A549 (cell line): Measurements from ENCODE around the gene STMN3. TPM values are rescaled to one million over a fixed set of nuclear protein-coding genes. Genes with fewer than 3 reads are reported as not detected.
"Not testable (repeated sequence)": the region's sequence is repeated elsewhere in the genome, so short reads cannot be mapped to it uniquely, and the experiment has no call there.

ENCODE experiments used
- ATAC-seq, 2 experiments: fragments of 200-7000 bp in 1 of 2; fragments of >200 bp in 1 of 2; cut with Nextera tagmentation in 1 of 2; cut with Tn5 transposase in 1 of 2; 3 replicates each; pipeline versions ENCODE4 v1.8.0 to v1.9.1; 2018 to 2020; ENCODE audit warnings: mild to moderate bottlenecking in 1 of 2, moderate library complexity in 1 of 2
- CTCF ChIA-PET: fragments of 300-600 bp; sonication (Branson Sonifier 250); formaldehyde crosslinking; extraction: SDS; loops from one replicate; lab custom pipeline; 2021; ENCODE audit warnings: antibody characterized with exemption, inconsistent platforms; lab: Yijun Ruan, JAX
- POLR2A ChIA-PET: fragments of 350-600 bp; formaldehyde crosslinking; extraction: SDS; loops from one replicate; lab custom pipeline; 2021; ENCODE audit warnings: antibody characterized with exemption, inconsistent platforms; lab: Yijun Ruan, JAX
- DNase-seq, 2 experiments: peaks; one replicate each; pipeline versions ENCODE4 v3.0.0 to v3.0.0-alpha.2; 2011 to 2016; ENCODE audit warnings: low read depth in 1 of 2, low spot score in 1 of 2
- FAIRE-seq: peaks from 2 replicates; lab custom pipeline; 2011; peaks lifted over from hg19 to GRCh38; lab: Jason Lieb, UNC
- H3K27ac ChIP-seq, 2 experiments: fragments of >200 bp; sonication (Bioruptor Twin); formaldehyde crosslinking; 3 replicates each; pipeline ENCODE4 v1.5.1; 2016 to 2017
- H3K4me1 ChIP-seq: fragments of >200 bp; sonication (Bioruptor Twin); formaldehyde crosslinking; 3 replicates; pipeline ENCODE4 v1.6.1; 2016
- H3K4me2 ChIP-seq: fragments of >200 bp; sonication (Bioruptor Twin); formaldehyde crosslinking; 3 replicates; pipeline ENCODE4 v1.6.1; 2016
- H3K4me3 ChIP-seq: fragments of >200 bp; sonication (Bioruptor Twin); formaldehyde crosslinking; 3 replicates; pipeline ENCODE4 v1.5.1; 2016
- H3K9me3 ChIP-seq: fragments of >200 bp; sonication (Bioruptor Twin); formaldehyde crosslinking; 3 replicates; pipeline ENCODE4 v1.6.1; 2016
- CBX8 ChIP-seq: fragments of 200-600 bp; sonication (generic); IDR thresholded peaks from 2 replicates; pipeline ENCODE4 v1.6.1; 2016
- CHD4 ChIP-seq: fragments of 200-600 bp; sonication (generic); IDR thresholded peaks from 2 replicates; pipeline ENCODE4 v1.6.1; 2016; ENCODE audit warnings: antibody characterized with exemption, mild to moderate bottlenecking, borderline replicate concordance
- EHMT2 ChIP-seq: fragments of 200-600 bp; sonication (generic); IDR thresholded peaks from 2 replicates; pipeline ENCODE4 v1.6.1; 2016; ENCODE audit warnings: antibody characterized with exemption, low read depth, mild to moderate bottlenecking, moderate library complexity
- FOSL2 ChIP-seq, 2 experiments: fragments of 450-650 bp in 1 of 2; fragments of >200 bp in 1 of 2; sonication (Bioruptor Twin) in 1 of 2; formaldehyde crosslinking; IDR thresholded peaks; 2 replicates each; pipeline versions ENCODE4 v1.5.0 to v1.6.1; 2016 to 2020; ENCODE audit warnings: mild to moderate bottlenecking in 1 of 2, moderate library complexity in 1 of 2
- FOXS1 ChIP-seq: fragments of 250-450 bp; sonication (Bioruptor Pico); IDR thresholded peaks from 2 replicates; pipeline ENCODE4 v1.5.0; 2020; ENCODE audit warnings: mild to moderate bottlenecking, moderate library complexity
- GATA3 ChIP-seq: IDR thresholded peaks from 2 replicates; pipeline ENCODE4 v1.6.1; 2012; ENCODE audit warnings: borderline replicate concordance
- HOXA7 ChIP-seq: fragments of 250-450 bp; sonication (Bioruptor Pico); IDR thresholded peaks from 2 replicates; pipeline ENCODE4 v1.5.0; 2020; ENCODE audit warnings: mild to moderate bottlenecking, moderate library complexity
- JUN ChIP-seq, 2 experiments: fragments of >200 bp; sonication (Bioruptor Twin); formaldehyde crosslinking; IDR thresholded peaks; 2 replicates in 1 of 2; 3 replicates in 1 of 2; pipeline ENCODE4 v1.6.1; 2016 to 2017
- KDM1A ChIP-seq: fragments of 200-600 bp; sonication (generic); IDR thresholded peaks from 2 replicates; pipeline ENCODE4 v1.6.1; 2016; ENCODE audit warnings: low read depth, mild to moderate bottlenecking
- KDM5A ChIP-seq: fragments of 200-600 bp; sonication (generic); IDR thresholded peaks from 2 replicates; pipeline ENCODE4 v1.6.1; 2016; ENCODE audit warnings: antibody characterized with exemption, mild to moderate bottlenecking
- MYC ChIP-seq: IDR thresholded peaks from 2 replicates; pipeline ENCODE4 v1.6.1; 2012; ENCODE audit warnings: mild to moderate bottlenecking, inconsistent platforms, low read length, improper control_type of control experiment, borderline replicate concordance
- NFE2L2 ChIP-seq: fragments of 150-350 bp; conservative IDR thresholded peaks from 2 replicates; pipeline ENCODE4 v1.6.1; 2014; ENCODE audit warnings: low read length
- RAD21 ChIP-seq, 2 experiments: fragments of >200 bp in 1 of 2; sonication (Bioruptor Twin) in 1 of 2; formaldehyde crosslinking in 1 of 2; IDR thresholded peaks in 1 of 2; conservative IDR thresholded peaks in 1 of 2; 2 replicates in 1 of 2; 3 replicates in 1 of 2; pipeline ENCODE4 v1.6.1; 2012 to 2018; ENCODE audit warnings: inconsistent platforms in 1 of 2
- RARB ChIP-seq: fragments of 250-450 bp; sonication (Bioruptor Pico); IDR thresholded peaks from 2 replicates; pipeline ENCODE4 v1.8.0; 2021; ENCODE audit warnings: mild to moderate bottlenecking, moderate library complexity
- RCOR1 ChIP-seq: fragments of 150-350 bp; IDR thresholded peaks from 2 replicates; pipeline ENCODE4 v1.6.1; 2014; ENCODE audit warnings: antibody characterized with exemption, low read length, low read depth
- RNF2 ChIP-seq: fragments of 200-600 bp; sonication (generic); IDR thresholded peaks from 2 replicates; pipeline ENCODE4 v1.6.1; 2016; ENCODE audit warnings: low read depth, mild to moderate bottlenecking, antibody characterized with exemption, moderate library complexity, borderline replicate concordance
- SREBF2 ChIP-seq: fragments of 450-650 bp; IDR thresholded peaks from 2 replicates; pipeline ENCODE4 v1.6.1; 2014; ENCODE audit warnings: mild to moderate bottlenecking, moderate library complexity
- TFCP2L1 ChIP-seq: fragments of 250-450 bp; sonication (Bioruptor Pico); IDR thresholded peaks from 2 replicates; pipeline ENCODE4 v1.5.0; 2021; ENCODE audit warnings: mild to moderate bottlenecking
- TP53 ChIP-seq: fragments of 250-450 bp; sonication (Bioruptor Pico); IDR thresholded peaks from 2 replicates; pipeline ENCODE4 v1.5.0; 2021; ENCODE audit warnings: mild to moderate bottlenecking, moderate library complexity
- ZNF302 ChIP-seq: fragments of 250-450 bp; sonication (Bioruptor Pico); IDR thresholded peaks from 2 replicates; pipeline ENCODE4 v1.9.0; 2021; ENCODE audit warnings: inconsistent platforms, mild to moderate bottlenecking, moderate library complexity
- WGBS: methylation state at CpG from one replicate; pipeline ENCODE4 v1.1.6; 2017; ENCODE audit errors: missing lambda C conversion rate; 5-methylcytosine and 5-hydroxymethylcytosine counted together
- polyA plus RNA-seq, 4 experiments: library from polyadenylated mRNA; depleted of rRNA in 3 of 4; stranded (reverse); fragments of >200 nt; fragmentation: RNase III in 1 of 4; extraction: RNeasy Plus Mini Kit Qiagen cat#74134 plus additional on column Dnase treatment in 1 of 4; gene quantifications; 2 replicates in 3 of 4; 3 replicates in 1 of 4; pipeline ENCODE4 v1.2.3, GENCODE V29; 2011 to 2017
- TF ChIP-seq, protein P1 (sequence below): fragments of >200 bp; sonication (Bioruptor Twin); formaldehyde crosslinking; IDR thresholded peaks from 2 replicates; pipeline ENCODE4 v1.6.1; 2016
- TF ChIP-seq, protein P2 (sequence below): fragments of 450-650 bp; IDR thresholded peaks from 2 replicates; pipeline ENCODE4 v1.6.1; 2014; ENCODE audit warnings: antibody characterized with exemption
- TF ChIP-seq, protein P3 (sequence below): fragments of >200 bp; sonication (Bioruptor Twin); formaldehyde crosslinking; IDR thresholded peaks from 3 replicates; pipeline ENCODE4 v1.6.1; 2016
- TF ChIP-seq, protein P4 (sequence below): fragments of >200 bp; sonication (Bioruptor Twin); formaldehyde crosslinking; IDR thresholded peaks from 3 replicates; pipeline ENCODE4 v1.5.1; 2016
- TF ChIP-seq, protein P5 (sequence below): IDR thresholded peaks from 2 replicates; pipeline ENCODE4 v1.6.1; 2012

The STMN3 gene
- polyA plus RNA-seq, 2 of the 4 experiments (the other 2 are of a cell fraction): 2.8 to 3.2 TPM

DNA sequence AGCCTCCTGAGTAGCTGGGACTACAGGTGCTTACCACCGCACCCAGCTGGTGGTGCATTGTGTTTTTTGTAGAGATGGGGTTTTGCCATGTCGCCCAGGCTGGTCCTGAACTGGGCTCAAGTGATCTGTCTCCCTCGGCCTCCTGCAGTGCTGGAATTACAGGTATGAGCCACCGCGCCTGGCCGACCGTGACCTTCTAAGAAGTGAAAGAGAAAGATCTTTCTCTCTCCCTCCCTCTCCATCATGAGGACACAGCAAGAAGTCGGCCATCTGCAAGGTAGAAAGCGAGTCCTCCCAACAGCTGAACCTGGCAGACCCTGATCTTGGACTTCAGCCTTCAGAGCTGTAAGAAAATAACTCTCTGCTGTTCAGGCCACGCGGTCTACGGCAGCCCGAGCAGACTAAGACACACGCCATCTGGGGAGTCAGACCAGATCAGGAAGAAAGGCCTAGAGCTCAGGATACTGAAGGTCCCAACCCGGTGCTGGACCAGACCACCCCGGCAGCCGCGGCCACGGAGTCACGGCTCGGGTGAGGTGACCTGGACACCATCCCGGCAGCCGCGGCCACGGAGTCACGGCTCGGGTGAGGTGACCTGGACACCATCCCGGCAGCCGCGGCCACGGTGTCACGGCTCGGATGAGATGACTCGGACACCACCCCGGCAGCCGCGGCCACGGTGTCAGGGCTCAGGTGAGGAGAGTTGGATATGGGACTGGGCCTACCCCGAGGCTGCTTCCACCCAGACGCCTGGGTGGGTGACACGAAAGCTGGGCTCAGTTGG is 35.9 kb downstream of the STMN3 start:
- TF ChIP-seq, protein P1, sequence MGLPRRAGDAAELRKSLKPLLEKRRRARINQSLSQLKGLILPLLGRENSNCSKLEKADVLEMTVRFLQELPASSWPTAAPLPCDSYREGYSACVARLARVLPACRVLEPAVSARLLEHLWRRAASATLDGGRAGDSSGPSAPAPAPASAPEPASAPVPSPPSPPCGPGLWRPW: no peak
- TF ChIP-seq FOXS1 (CRISPR knock-in tag) (no peak), TP53 (CRISPR knock-in tag) (no peak), KDM1A (no peak), RARB (no peak), JUN (IDR thresholded peaks at IDR 0.05) (no peak)
- CTCF ChIA-PET: interaction anchor here (0.7 to 5.1 kb wide), 6 partner anchors 12 to 357 kb away, joined by 3 to 22 read pairs (median 4); partner anchors contain the start of gene PTK6
- Histone ChIP-seq H3K27ac (no peak overlapping the region), H3K4me1 (no peaks in the 10 kb centered on the region), H3K4me3 (no peak overlapping the region), H3K9me3 (no peaks in the 10 kb centered on the region), H3K4me2 (no peak overlapping the region)
- DNase-seq (no peak), FAIRE-seq (no peak), ATAC-seq (0 out of 6 replicates have a peak, but pooled peaks of 1 of the 2 experiments have one; percentile 31)
- 92% methylated on average over 39 of the region's 41 CpGs for WGBS
- POLR2A ChIA-PET: no interaction called here

DNA sequence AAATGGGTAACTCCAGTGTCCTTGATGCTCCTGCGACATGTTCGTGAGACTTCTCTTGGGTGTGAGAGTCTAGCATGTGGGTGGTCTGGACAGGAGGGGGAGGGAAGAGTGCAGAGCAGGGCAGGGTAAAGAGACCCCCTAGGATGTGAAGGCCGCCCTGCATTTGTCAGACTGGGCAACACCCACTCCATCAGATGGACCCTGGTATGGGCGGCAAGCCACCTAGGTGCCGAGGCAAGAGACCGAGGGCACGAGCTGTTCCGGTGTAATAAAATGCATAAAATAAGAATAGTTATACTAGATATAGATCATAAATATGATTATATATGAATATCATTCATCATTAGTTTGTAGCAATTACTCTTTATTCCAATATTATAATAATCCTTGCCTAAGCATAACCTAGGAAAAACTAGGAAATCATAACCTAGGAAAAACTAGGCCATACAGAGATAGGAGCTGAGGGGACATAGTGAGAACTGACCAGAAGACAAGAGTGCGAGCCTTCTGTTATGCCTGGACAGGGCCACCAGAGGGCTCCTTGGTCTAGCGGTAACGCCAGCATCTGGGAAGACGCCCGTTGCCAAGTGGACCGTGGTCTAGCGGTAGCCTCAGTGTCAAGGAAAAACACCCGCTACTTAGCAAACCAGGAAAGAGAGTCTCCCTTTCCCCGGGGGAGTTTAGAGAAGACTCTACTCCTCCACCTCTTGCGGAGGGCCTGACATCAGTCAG is 39.2 kb downstream of the STMN3 start:
- H3K4me2 ChIP-seq, POLR2A ChIA-PET, DNase-seq, H3K27ac ChIP-seq, H3K9me3 ChIP-seq, H3K4me1 ChIP-seq, FAIRE-seq, H3K4me3 ChIP-seq: not testable (repeated sequence)
- peak in 1 of 2 experiments; percentile 49; a peak in 1 of 6 replicates for ATAC-seq
- CTCF ChIA-PET: interaction anchor here (1.1 to 1.7 kb wide), 2 partner anchors 28 to 361 kb away, joined by 3 to 5 read pairs; no protein-coding TSS in a partner anchor
- 64% methylated on average over 18 of the region's 18 CpGs for WGBS
- TF ChIP-seq RAD21 (conservative IDR thresholded peaks at IDR 0.05 in 1 of 2, IDR thresholded peaks at IDR 0.05 in 1 of 2): 0 out of 5 replicates have a peak, but pooled peaks of 1 of the 2 experiments have one; percentile 14

DNA sequence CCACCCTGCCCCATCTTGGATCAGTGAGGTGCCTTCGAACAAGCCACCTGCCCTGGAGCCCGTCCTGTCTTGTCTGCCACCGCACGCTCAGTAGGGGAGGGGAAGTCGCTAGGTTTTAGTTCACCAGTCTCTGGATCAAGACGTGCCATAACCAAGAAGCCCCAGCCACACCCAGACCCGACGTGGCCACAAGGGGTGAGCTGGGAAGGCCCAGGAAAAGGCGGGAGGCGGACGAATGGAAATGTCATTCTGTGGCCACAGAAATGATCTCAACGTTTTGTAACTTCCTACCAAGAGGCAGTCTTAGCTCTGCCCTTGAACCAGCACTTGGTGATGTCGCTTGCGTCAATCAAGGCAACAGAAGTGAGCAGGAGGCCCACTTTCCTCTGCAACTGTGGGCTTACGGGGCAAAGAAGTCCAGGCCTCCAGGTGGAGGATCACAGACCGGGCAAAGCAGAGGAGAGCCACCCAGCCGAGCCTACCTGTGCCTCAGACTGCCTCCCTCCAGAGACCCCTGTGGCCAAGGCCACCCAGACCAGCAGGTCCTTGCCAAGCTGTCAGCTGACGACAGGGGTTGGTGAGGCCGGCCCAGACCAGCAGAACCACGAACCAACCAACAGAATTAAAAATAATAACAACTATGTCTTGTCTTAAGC is 40.8 kb downstream of the STMN3 start:
- no peak; a peak in 1 of 6 replicates for ATAC-seq
- ChIA-PET POLR2A (no interaction called here), CTCF (interaction anchor here (0.6 to 2.0 kb wide), 5 partner anchors 9 to 363 kb away, joined by 3 to 6 read pairs (median 3); no protein-coding TSS in a partner anchor)
- no peaks in the 10 kb centered on the region for H3K9me3 ChIP-seq
- H3K4me2 ChIP-seq: no peak overlapping the region
- H3K4me3 ChIP-seq: no peak overlapping the region
- no peak for DNase-seq
- WGBS: 82% methylated on average over 20 of the region's 20 CpGs
- H3K4me1 ChIP-seq: no peaks in the 10 kb centered on the region
- FAIRE-seq: no peak
- no peak overlapping the region for H3K27ac ChIP-seq
- TF ChIP-seq MYC (no peak), FOSL2 (IDR thresholded peaks at IDR 0.05) (no peak), FOSL2 (CRISPR knock-in tag; IDR thresholded peaks at IDR 0.05) (no peak), HOXA7 (CRISPR knock-in tag) (no peak), EHMT2 (no peak), CHD4 (no peak), NFE2L2 (no peak), RNF2 (no peak), SREBF2 (no peak), TP53 (CRISPR knock-in tag) (no peak), ZNF302 (CRISPR knock-in tag) (no peak), TFCP2L1 (no peak), KDM5A (no peak), CBX8 (no peak), RCOR1 (no peak), GATA3 (no peak)
- TF ChIP-seq, protein P2, sequence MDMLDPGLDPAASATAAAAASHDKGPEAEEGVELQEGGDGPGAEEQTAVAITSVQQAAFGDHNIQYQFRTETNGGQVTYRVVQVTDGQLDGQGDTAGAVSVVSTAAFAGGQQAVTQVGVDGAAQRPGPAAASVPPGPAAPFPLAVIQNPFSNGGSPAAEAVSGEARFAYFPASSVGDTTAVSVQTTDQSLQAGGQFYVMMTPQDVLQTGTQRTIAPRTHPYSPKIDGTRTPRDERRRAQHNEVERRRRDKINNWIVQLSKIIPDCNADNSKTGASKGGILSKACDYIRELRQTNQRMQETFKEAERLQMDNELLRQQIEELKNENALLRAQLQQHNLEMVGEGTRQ: no peak
- TF ChIP-seq, protein P3, sequence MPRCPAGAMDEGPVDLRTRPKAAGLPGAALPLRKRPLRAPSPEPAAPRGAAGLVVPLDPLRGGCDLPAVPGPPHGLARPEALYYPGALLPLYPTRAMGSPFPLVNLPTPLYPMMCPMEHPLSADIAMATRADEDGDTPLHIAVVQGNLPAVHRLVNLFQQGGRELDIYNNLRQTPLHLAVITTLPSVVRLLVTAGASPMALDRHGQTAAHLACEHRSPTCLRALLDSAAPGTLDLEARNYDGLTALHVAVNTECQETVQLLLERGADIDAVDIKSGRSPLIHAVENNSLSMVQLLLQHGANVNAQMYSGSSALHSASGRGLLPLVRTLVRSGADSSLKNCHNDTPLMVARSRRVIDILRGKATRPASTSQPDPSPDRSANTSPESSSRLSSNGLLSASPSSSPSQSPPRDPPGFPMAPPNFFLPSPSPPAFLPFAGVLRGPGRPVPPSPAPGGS: no peak
- TF ChIP-seq, protein P4, sequence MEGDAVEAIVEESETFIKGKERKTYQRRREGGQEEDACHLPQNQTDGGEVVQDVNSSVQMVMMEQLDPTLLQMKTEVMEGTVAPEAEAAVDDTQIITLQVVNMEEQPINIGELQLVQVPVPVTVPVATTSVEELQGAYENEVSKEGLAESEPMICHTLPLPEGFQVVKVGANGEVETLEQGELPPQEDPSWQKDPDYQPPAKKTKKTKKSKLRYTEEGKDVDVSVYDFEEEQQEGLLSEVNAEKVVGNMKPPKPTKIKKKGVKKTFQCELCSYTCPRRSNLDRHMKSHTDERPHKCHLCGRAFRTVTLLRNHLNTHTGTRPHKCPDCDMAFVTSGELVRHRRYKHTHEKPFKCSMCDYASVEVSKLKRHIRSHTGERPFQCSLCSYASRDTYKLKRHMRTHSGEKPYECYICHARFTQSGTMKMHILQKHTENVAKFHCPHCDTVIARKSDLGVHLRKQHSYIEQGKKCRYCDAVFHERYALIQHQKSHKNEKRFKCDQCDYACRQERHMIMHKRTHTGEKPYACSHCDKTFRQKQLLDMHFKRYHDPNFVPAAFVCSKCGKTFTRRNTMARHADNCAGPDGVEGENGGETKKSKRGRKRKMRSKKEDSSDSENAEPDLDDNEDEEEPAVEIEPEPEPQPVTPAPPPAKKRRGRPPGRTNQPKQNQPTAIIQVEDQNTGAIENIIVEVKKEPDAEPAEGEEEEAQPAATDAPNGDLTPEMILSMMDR: no peak
- TF ChIP-seq, protein P5, sequence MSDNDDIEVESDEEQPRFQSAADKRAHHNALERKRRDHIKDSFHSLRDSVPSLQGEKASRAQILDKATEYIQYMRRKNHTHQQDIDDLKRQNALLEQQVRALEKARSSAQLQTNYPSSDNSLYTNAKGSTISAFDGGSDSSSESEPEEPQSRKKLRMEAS: no peak
